SU-DHL-6 (cell line): ENCODE results near the gene ARHGEF19.

Experiments used
- H2AFZ ChIP-seq: fragments of 200-600 bp; sonication (generic); 2 replicates; pipeline ENCODE4 v1.6.1; 2014; ENCODE audit warnings: low read depth, mild to moderate bottlenecking, moderate library complexity, mixed read lengths, antibody characterized with exemption, low read length; ENCODE audit not compliant: severe bottlenecking
- H3F3A ChIP-seq: fragments of 200-600 bp; shearing (Covaris generic); 2 replicates; pipeline ENCODE4 v1.6.0; 2016; ENCODE audit warnings: antibody characterized with exemption, mild to moderate bottlenecking; ENCODE audit not compliant: insufficient read depth
- H3K27ac ChIP-seq: fragments of 200-600 bp; sonication (generic); 2 replicates; pipeline ENCODE4 v1.5.1; 2016; ENCODE audit warnings: low read depth, mild to moderate bottlenecking, low read length, moderate library complexity, mixed read lengths
- H3K27me3 ChIP-seq: fragments of 200-600 bp; sonication (generic), shearing (Covaris generic); 2 replicates; pipeline ENCODE4 v1.6.0; 2014; ENCODE audit warnings: mild to moderate bottlenecking, low read length
- H3K36me3 ChIP-seq: fragments of 200-600 bp; sonication (generic); 2 replicates; pipeline ENCODE4 v1.6.1; 2014; ENCODE audit warnings: mild to moderate bottlenecking, low read length, mixed read lengths
- H3K4me2 ChIP-seq: fragments of 300-600, 200-600 bp; shearing (Covaris generic), sonication (generic); 2 replicates; pipeline ENCODE4 v1.6.0; 2014; ENCODE audit warnings: low read length, low read depth, mild to moderate bottlenecking; ENCODE audit not compliant: poor library complexity, severe bottlenecking
- H3K4me3 ChIP-seq: fragments of 200-600 bp; sonication (generic); 2 replicates; pipeline ENCODE4 v1.5.1; 2014; ENCODE audit warnings: antibody characterized with exemption, low read length, mild to moderate bottlenecking, mixed read lengths; ENCODE audit not compliant: insufficient read depth, poor library complexity, severe bottlenecking
- H3K79me2 ChIP-seq: fragments of 200-600 bp; sonication (generic); 2 replicates; pipeline ENCODE4 v1.6.1; 2014; ENCODE audit warnings: mild to moderate bottlenecking, low read length, moderate library complexity; ENCODE audit not compliant: insufficient read depth
- H3K9ac ChIP-seq: fragments of 200-600 bp; sonication (generic); 2 replicates; pipeline ENCODE4 v1.7.0; 2014; ENCODE audit warnings: mild to moderate bottlenecking, low read length
- H3K9me2 ChIP-seq: fragments of 200-600 bp; sonication (generic); replicated peaks from 2 replicates; pipeline ENCODE4 v1.6.1; 2014; ENCODE audit warnings: low read length; ENCODE audit not compliant: insufficient read depth
- H3K9me3 ChIP-seq: fragments of 200-600 bp; sonication (generic); 2 replicates; pipeline ENCODE4 v1.6.1; 2014; ENCODE audit warnings: low read length, mixed read lengths; ENCODE audit not compliant: insufficient read depth
- H4K20me1 ChIP-seq: fragments of 200-600 bp; sonication (generic); 2 replicates; pipeline ENCODE4 v1.6.1; 2014; ENCODE audit warnings: low read depth, mild to moderate bottlenecking, antibody characterized with exemption, low read length, moderate library complexity, mixed read lengths
- EZH2phosphoT487 ChIP-seq: fragments of 200-600 bp; sonication (generic), shearing (Covaris generic); conservative IDR thresholded peaks from 2 replicates; pipeline ENCODE4 v1.6.1; 2018; ENCODE audit warnings: mild to moderate bottlenecking, antibody characterized with exemption, low read length, moderate library complexity, mixed read lengths
- TF ChIP-seq, protein P1 (sequence below): fragments of 200-600 bp; sonication (generic); IDR thresholded peaks from one replicate; pipeline ENCODE4 v1.5.1; 2017; ENCODE audit warnings: antibody characterized with exemption, mild to moderate bottlenecking, low read length, moderate library complexity; ENCODE audit not compliant: insufficient read depth, poor library complexity, severe bottlenecking

Gene ARHGEF19

DNA sequence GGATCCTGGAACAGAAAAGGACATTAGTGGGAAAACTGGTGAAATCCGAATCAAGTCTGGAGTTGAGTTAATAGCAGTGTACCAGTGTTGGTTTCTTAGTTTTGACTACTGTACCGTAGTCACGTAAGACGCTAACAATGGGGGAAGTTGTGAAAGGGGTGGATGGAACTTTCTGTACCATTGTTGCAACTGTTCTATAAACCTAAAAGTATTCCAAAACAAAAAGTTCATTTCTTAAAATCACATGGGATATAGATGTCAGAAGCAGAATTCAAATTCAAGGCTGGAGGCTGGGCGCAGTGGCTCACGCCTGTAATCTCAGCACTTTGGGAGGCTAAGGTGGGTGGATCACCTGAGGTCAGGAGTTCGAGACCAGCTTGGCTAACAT is 16.9 kb downstream of the ARHGEF19 start:
- Histone ChIP-seq H3K9me2 (no peaks in the 10 kb centered on the region), H3K27ac (no peak overlapping the region), H2AFZ (no peak overlapping the region)

DNA sequence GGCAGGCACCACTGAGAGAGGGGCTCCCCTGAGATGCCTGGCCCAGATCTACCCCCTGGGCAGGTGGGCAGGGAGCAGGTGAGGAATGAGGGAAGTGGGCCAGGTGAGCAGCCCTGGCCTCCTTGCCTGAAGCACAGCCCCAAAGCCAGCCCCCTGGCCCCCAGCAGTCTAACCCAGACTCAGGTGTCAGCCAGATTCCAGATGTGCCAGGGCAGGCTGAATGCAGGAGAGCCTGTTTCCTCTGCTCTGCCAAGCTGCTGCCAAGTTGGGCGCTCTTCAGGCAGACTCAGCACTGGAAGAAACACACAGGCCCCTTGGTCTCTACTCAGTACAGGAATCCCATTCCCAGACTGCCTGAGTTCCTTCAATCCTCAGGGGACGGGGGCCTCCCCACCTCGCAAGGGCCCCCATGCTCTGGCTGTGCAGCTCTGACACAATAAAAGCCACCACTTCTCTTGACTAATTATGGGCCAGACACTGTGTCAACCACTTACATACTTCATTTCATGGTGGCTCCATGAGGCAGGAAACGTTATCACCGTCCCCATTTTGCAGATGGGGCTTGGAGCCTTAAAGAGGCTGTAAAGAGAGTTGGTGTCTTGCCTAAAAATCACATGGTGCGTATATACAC is 20.4 kb downstream of the ARHGEF19 start:
- Histone ChIP-seq H2AFZ (no peak overlapping the region), H3K9ac (no peak overlapping the region), H3F3A (no peaks in the 10 kb centered on the region), H3K27me3 (no peaks in the 10 kb centered on the region), H3K79me2 (no peaks in the 10 kb centered on the region), H3K9me3 (no peaks in the 10 kb centered on the region), H3K4me2 (no peak overlapping the region), H3K9me2 (no peaks in the 10 kb centered on the region), H3K27ac (no peak overlapping the region), H3K36me3 (no peaks in the 10 kb centered on the region), H3K4me3 (no peak overlapping the region), H4K20me1 (no peaks in the 10 kb centered on the region)
- TF ChIP-seq, protein P1, sequence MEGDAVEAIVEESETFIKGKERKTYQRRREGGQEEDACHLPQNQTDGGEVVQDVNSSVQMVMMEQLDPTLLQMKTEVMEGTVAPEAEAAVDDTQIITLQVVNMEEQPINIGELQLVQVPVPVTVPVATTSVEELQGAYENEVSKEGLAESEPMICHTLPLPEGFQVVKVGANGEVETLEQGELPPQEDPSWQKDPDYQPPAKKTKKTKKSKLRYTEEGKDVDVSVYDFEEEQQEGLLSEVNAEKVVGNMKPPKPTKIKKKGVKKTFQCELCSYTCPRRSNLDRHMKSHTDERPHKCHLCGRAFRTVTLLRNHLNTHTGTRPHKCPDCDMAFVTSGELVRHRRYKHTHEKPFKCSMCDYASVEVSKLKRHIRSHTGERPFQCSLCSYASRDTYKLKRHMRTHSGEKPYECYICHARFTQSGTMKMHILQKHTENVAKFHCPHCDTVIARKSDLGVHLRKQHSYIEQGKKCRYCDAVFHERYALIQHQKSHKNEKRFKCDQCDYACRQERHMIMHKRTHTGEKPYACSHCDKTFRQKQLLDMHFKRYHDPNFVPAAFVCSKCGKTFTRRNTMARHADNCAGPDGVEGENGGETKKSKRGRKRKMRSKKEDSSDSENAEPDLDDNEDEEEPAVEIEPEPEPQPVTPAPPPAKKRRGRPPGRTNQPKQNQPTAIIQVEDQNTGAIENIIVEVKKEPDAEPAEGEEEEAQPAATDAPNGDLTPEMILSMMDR, result no peak
- no peak for TF ChIP-seq EZH2phosphoT487

More for the DNA sequence above, 16.9 kb downstream of the ARHGEF19 start:
- no peak for TF ChIP-seq EZH2phosphoT487
- TF ChIP-seq, protein P1, result no peak
- H3K4me2 ChIP-seq, result no peak overlapping the region
- H3F3A ChIP-seq, result no peaks in the 10 kb centered on the region
- no peak overlapping the region for H3K4me3 ChIP-seq
- H4K20me1 ChIP-seq, result no peaks in the 10 kb centered on the region
- no peaks in the 10 kb centered on the region for H3K27me3 ChIP-seq
- no peaks in the 10 kb centered on the region for H3K9me3 ChIP-seq
- H3K79me2 ChIP-seq, result no peaks in the 10 kb centered on the region
- no peak overlapping the region for H3K9ac ChIP-seq
- no peaks in the 10 kb centered on the region for H3K36me3 ChIP-seq

DNA sequence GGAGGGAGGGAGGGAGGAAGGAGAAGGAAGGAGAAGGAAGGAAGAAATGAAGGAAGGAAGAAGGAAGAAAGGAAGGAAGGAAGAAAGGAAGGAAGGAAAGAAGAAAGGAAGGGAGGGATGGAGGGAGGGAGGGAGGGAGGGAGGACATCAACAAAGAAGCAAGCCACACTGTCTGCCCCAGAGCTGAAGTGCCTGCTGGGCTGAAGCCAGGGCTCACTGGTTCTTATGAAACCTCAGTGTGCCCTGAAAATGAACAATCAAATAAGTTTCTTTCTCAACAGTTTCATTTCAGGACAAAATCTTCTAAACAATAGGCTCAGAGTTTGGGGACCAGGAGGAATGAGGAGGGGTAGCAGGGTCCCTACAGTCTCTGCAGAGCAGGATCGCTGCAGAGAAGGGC is 21.1 kb downstream of the ARHGEF19 start:
- H3K27me3 ChIP-seq, result no peaks in the 10 kb centered on the region
- no peaks in the 10 kb centered on the region for H3F3A ChIP-seq
- no peak overlapping the region for H2AFZ ChIP-seq
- no peak for TF ChIP-seq EZH2phosphoT487
- TF ChIP-seq, protein P1, result no peak
- no peak overlapping the region for H3K27ac ChIP-seq
- H3K9me2 ChIP-seq, result no peaks in the 10 kb centered on the region
- H3K79me2 ChIP-seq, result no peaks in the 10 kb centered on the region
- H3K36me3 ChIP-seq, result no peaks in the 10 kb centered on the region
- no peaks in the 10 kb centered on the region for H4K20me1 ChIP-seq
- H3K9ac ChIP-seq, result no peak overlapping the region
- no peak overlapping the region for H3K4me2 ChIP-seq
- H3K9me3 ChIP-seq, result no peaks in the 10 kb centered on the region
- H3K4me3 ChIP-seq, result no peak overlapping the region
